GM12878 (cell line): ENCODE measurements around the gene TACC2. TPM values are rescaled to one million over a fixed set of nuclear protein-coding genes. Genes with fewer than 3 reads are reported as not detected.

ENCODE experiments used
- ATAC-seq: fragments of 200-7000 bp; cut with Tn5 transposase; 3 replicates; pipeline ENCODE4 v1.9.1; 2020; ENCODE audit warnings: mild to moderate bottlenecking, moderate library complexity
- BruUV-seq: library from RNA; stranded (reverse); fragments of 400-500 nt; replicated peaks from 2 replicates; lab custom pipeline; 2021; lab: Mats Ljungman, UMichigan
- CTCF ChIA-PET: fragments of 300-600 bp; sonication (Branson Sonifier 250); formaldehyde crosslinking; extraction: SDS; loops from one replicate; lab custom pipeline; 2021; ENCODE audit warnings: inconsistent platforms; lab: Yijun Ruan, JAX
- POLR2A ChIA-PET: fragments of 350-600 bp; formaldehyde crosslinking; extraction: SDS; loops from one replicate; lab custom pipeline; 2021; ENCODE audit warnings: inconsistent platforms; lab: Charles Lee
- RAD21 ChIA-PET: fragments of 300-600 bp; sonication (Branson Sonifier 250); formaldehyde crosslinking; loops from one replicate; lab custom pipeline; 2023; ENCODE audit warnings: antibody characterized with exemption; ENCODE audit not compliant: unreplicated experiment; lab: Charles Lee
- SMC1A ChIA-PET: fragments of 300-600 bp; sonication (Branson Sonifier 250); formaldehyde crosslinking; loops from one replicate; lab custom pipeline; 2023; ENCODE audit not compliant: unreplicated experiment, uncharacterized antibody; lab: Charles Lee
- DNase-seq: peaks from one replicate; pipeline ENCODE4 v3.0.0-alpha.2; 2011; ENCODE audit warnings: low read depth, low spot score
- FAIRE-seq: peaks from 3 replicates; lab custom pipeline; 2011; peaks lifted over from hg19 to GRCh38; lab: Jason Lieb, UNC
- H2AFZ ChIP-seq: 2 replicates; pipeline ENCODE4 v1.6.0; 2011; ENCODE audit warnings: low read depth, low read length, control low read depth; ENCODE audit not compliant: control insufficient read depth
- H3K27ac ChIP-seq: 2 replicates; pipeline ENCODE4 v1.5.1; 2011; ENCODE audit warnings: control low read depth; ENCODE audit not compliant: control insufficient read depth, insufficient read depth
- H3K27me3 ChIP-seq, 2 experiments: replicated peaks in 1 of 2; 2 replicates each; pipeline versions ENCODE4 v1.6.0 to v1.6.1; 2011; ENCODE audit warnings: low read length in 1 of 2; ENCODE audit not compliant: control insufficient read depth in 2 of 2, insufficient read depth in 2 of 2
- H3K36me3 ChIP-seq, 2 experiments: 2 replicates each; pipeline ENCODE4 v1.5.1; 2011; ENCODE audit warnings: low read length in 1 of 2; ENCODE audit not compliant: control insufficient read depth in 2 of 2, insufficient read depth in 2 of 2
- H3K4me1 ChIP-seq: 2 replicates; pipeline ENCODE4 v1.6.1; 2011; ENCODE audit warnings: mild to moderate bottlenecking, low read length, moderate library complexity, mixed read lengths; ENCODE audit not compliant: control insufficient read depth, insufficient read depth
- H3K4me2 ChIP-seq: 2 replicates; pipeline ENCODE4 v1.6.0; 2011; ENCODE audit warnings: control low read depth; ENCODE audit not compliant: control insufficient read depth, insufficient read depth
- H3K4me3 ChIP-seq: fragments of 200-600 bp; sonication (generic); 2 replicates; pipeline ENCODE4 v1.5.1; 2016
- H3K79me2 ChIP-seq: 2 replicates; pipeline ENCODE4 v1.6.0; 2011; ENCODE audit warnings: low read length; ENCODE audit not compliant: control insufficient read depth, insufficient read depth
- H3K9ac ChIP-seq: 2 replicates; pipeline ENCODE4 v1.8.0; 2011; ENCODE audit warnings: low read length, control low read depth, mixed read lengths; ENCODE audit not compliant: control insufficient read depth, insufficient read depth
- H3K9me3 ChIP-seq: replicated peaks from 3 replicates; pipeline ENCODE4 v1.5.1; 2011; ENCODE audit warnings: mild to moderate bottlenecking, low read length; ENCODE audit not compliant: control insufficient read depth, insufficient read depth
- H4K20me1 ChIP-seq: 2 replicates; pipeline ENCODE4 v1.6.0; 2011; ENCODE audit not compliant: control insufficient read depth, insufficient read depth
- BRCA1 ChIP-seq: IDR thresholded peaks from 2 replicates; pipeline ENCODE4 v1.6.1; 2011; ENCODE audit warnings: low read depth, low read length, improper control_type of control experiment
- ESRRA ChIP-seq: IDR thresholded peaks from 2 replicates; pipeline ENCODE4 v1.6.1; 2012; ENCODE audit warnings: mild to moderate bottlenecking, low read length, improper control_type of control experiment
- JUNB ChIP-seq: IDR thresholded peaks from 2 replicates; pipeline ENCODE4 v1.6.1; 2016; ENCODE audit warnings: antibody characterized with exemption, mild to moderate bottlenecking
- NBN ChIP-seq: fragments of 450-650 bp; IDR thresholded peaks from 2 replicates; pipeline ENCODE4 v1.6.1; 2016
- RAD51 ChIP-seq: fragments of 450-650 bp; IDR thresholded peaks from 2 replicates; pipeline ENCODE4 v1.6.1; 2016; ENCODE audit warnings: moderate library complexity, mild to moderate bottlenecking, inconsistent platforms
- whole genome bisulfite sequencing: methylation state at CpG from one replicate; pipeline ENCODE4 v1.1.6; 2016; ENCODE audit warnings: low lambda C conversion rate; ENCODE audit not compliant: insufficient replicate concordance, insufficient coverage; ENCODE audit errors: missing lambda C conversion rate; 5-methylcytosine and 5-hydroxymethylcytosine counted together
- in situ Hi-C: fragments of 300-500 bp; cut with MboI; formaldehyde crosslinking; loops from 9 replicates; pipeline ENCODE4 v1.14.3; 2018; ENCODE audit warnings: mixed read lengths
- intact Hi-C: fragments of 100-400 bp; cut with micrococcal nuclease; formaldehyde crosslinking; loops from one replicate; pipeline ENCODE4 v1.14.2; 2022; ENCODE audit not compliant: unreplicated experiment
- polyA plus RNA-seq, 11 experiments: library from polyadenylated mRNA; depleted of rRNA in 4 of 11; unstranded in 6 of 11; stranded (reverse) in 5 of 11; fragments of >200 nt; fragmentation: Nextera tagmentation in 4 of 11; fragmentation: Illumina TruSeq in 1 of 11; extraction: Ambion mirVana in 4 of 11; extraction: Trizol in 1 of 11; gene quantifications; 1 replicate in 1 of 11; 2 replicates in 10 of 11; pipeline versions ENCODE4 v1.2.1 to v1.2.3, GENCODE V29; 2011 to 2016; ENCODE audit warnings: inconsistent platforms in 2 of 11, missing spikeins in 2 of 11, low read depth in 1 of 11
- total RNA-seq, 4 experiments: library from RNA; depleted of rRNA in 3 of 4; stranded (reverse); fragments of >200 nt in 3 of 4; fragmentation: Illumina TruSeq in 1 of 4; extraction: Trizol in 1 of 4; gene quantifications; 2 replicates each; pipeline versions ENCODE4 v1.2.1 to v1.2.3, GENCODE V29; 2013 to 2021
- TF ChIP-seq, protein P1 (sequence below): IDR thresholded peaks from 2 replicates; pipeline ENCODE4 v1.6.1; 2012; ENCODE audit warnings: low read depth, low read length, improper control_type of control experiment
- TF ChIP-seq, protein P2 (sequence below): IDR thresholded peaks from 2 replicates; pipeline ENCODE4 v1.6.1; 2012; ENCODE audit warnings: low read depth, low read length, improper control_type of control experiment
- TF ChIP-seq, protein P3 (sequence below): fragments of 450-650 bp; IDR thresholded peaks from 2 replicates; pipeline ENCODE4 v1.6.1; 2018; ENCODE audit warnings: mild to moderate bottlenecking, low read depth, moderate library complexity; ENCODE audit not compliant: partially characterized antibody
- TF ChIP-seq, protein P4 (sequence below): fragments of 450-650 bp; IDR thresholded peaks from 2 replicates; pipeline ENCODE4 v1.6.1; 2017; ENCODE audit warnings: mild to moderate bottlenecking, low read depth, inconsistent platforms; ENCODE audit not compliant: poor library complexity, severe bottlenecking
- TF ChIP-seq, protein P5 (sequence below): fragments of 450-650 bp; IDR thresholded peaks from 2 replicates; pipeline ENCODE4 v1.6.1; 2014; ENCODE audit warnings: mild to moderate bottlenecking
- TF ChIP-seq, protein P6 (sequence below): fragments of 450-650 bp; formaldehyde crosslinking; IDR thresholded peaks from 2 replicates; pipeline ENCODE4 v1.4.0; 2020; ENCODE audit warnings: mild to moderate bottlenecking, moderate library complexity

The TACC2 gene
- total and polyA plus RNA-seq, 10 of the 15 experiments (the other 5 are each of a cell fraction or from before 2014, with no cell fraction given): 0.07 to 0.64 (median 0.13) TPM; not detected in 5

DNA sequence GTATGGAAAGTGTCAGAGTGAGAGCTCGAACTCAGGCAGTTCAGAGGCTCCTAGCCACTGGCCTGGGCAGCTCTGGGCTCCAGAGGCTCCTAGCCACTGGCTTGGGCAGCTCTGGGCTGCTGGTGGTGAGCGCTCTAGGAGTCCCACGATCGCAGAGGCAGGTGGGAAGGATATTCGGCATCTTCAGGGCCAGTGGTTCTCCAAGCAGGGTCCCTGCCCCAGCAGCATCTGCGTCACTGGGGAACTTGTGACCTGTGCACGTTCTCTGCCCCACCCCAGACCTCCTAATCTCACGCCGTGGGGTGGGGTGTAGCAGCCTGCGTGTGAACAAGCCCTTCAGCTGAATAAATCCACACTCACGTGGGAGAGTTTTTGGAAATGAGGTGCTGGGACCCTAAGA lies 256.9 kb downstream of the TACC2 start:
- 0 out of 4 replicates have a peak, but pooled peaks cover 0 to 1% of the 10 kb centered on the region in 2 experiments for H3K27me3 ChIP-seq
- in situ Hi-C loops (no loop called here), intact Hi-C loops (no loop called here)
- WGBS: 50% methylated on average over 11 of the region's 11 CpGs
- H3K36me3 ChIP-seq: no peaks in the 10 kb centered on the region
- no TSS peak for BruUV-seq
- POLR2A ChIA-PET: no interaction called here
- no peaks in the 10 kb centered on the region for H3K79me2 ChIP-seq
- no peak overlapping the region for H2AFZ ChIP-seq
- DNase-seq (no peak), FAIRE-seq (no peak), ATAC-seq (no peak)
- no peak overlapping the region for H3K4me2 ChIP-seq
- no peaks in the 10 kb centered on the region for H3K9me3 ChIP-seq
- RAD21 ChIA-PET: no interaction called here
- no peak overlapping the region for H3K9ac ChIP-seq
- no peaks in the 10 kb centered on the region for H4K20me1 ChIP-seq
- no peaks in the 10 kb centered on the region for H3K4me1 ChIP-seq
- H3K27ac ChIP-seq: no peak overlapping the region
- H3K4me3 ChIP-seq: no peak overlapping the region
- SMC1A ChIA-PET: no interaction called here
- CTCF ChIA-PET: no interaction called here
- TF ChIP-seq, protein P1, sequence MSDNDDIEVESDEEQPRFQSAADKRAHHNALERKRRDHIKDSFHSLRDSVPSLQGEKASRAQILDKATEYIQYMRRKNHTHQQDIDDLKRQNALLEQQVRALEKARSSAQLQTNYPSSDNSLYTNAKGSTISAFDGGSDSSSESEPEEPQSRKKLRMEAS: no peak
- TF ChIP-seq BRCA1 (no peak), NBN (no peak), RAD51 (no peak), JUNB (no peak), ESRRA (no peak)
- TF ChIP-seq, protein P2, sequence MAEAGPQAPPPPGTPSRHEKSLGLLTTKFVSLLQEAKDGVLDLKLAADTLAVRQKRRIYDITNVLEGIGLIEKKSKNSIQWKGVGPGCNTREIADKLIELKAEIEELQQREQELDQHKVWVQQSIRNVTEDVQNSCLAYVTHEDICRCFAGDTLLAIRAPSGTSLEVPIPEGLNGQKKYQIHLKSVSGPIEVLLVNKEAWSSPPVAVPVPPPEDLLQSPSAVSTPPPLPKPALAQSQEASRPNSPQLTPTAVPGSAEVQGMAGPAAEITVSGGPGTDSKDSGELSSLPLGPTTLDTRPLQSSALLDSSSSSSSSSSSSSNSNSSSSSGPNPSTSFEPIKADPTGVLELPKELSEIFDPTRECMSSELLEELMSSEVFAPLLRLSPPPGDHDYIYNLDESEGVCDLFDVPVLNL: no peak
- TF ChIP-seq, protein P3, sequence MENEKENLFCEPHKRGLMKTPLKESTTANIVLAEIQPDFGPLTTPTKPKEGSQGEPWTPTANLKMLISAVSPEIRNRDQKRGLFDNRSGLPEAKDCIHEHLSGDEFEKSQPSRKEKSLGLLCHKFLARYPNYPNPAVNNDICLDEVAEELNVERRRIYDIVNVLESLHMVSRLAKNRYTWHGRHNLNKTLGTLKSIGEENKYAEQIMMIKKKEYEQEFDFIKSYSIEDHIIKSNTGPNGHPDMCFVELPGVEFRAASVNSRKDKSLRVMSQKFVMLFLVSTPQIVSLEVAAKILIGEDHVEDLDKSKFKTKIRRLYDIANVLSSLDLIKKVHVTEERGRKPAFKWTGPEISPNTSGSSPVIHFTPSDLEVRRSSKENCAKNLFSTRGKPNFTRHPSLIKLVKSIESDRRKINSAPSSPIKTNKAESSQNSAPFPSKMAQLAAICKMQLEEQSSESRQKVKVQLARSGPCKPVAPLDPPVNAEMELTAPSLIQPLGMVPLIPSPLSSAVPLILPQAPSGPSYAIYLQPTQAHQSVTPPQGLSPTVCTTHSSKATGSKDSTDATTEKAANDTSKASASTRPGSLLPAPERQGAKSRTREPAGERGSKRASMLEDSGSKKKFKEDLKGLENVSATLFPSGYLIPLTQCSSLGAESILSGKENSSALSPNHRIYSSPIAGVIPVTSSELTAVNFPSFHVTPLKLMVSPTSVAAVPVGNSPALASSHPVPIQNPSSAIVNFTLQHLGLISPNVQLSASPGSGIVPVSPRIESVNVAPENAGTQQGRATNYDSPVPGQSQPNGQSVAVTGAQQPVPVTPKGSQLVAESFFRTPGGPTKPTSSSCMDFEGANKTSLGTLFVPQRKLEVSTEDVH: no peak
- TF ChIP-seq, protein P4, sequence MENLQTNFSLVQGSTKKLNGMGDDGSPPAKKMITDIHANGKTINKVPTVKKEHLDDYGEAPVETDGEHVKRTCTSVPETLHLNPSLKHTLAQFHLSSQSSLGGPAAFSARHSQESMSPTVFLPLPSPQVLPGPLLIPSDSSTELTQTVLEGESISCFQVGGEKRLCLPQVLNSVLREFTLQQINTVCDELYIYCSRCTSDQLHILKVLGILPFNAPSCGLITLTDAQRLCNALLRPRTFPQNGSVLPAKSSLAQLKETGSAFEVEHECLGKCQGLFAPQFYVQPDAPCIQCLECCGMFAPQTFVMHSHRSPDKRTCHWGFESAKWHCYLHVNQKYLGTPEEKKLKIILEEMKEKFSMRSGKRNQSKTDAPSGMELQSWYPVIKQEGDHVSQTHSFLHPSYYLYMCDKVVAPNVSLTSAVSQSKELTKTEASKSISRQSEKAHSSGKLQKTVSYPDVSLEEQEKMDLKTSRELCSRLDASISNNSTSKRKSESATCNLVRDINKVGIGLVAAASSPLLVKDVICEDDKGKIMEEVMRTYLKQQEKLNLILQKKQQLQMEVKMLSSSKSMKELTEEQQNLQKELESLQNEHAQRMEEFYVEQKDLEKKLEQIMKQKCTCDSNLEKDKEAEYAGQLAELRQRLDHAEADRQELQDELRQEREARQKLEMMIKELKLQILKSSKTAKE: no peak
- TF ChIP-seq, protein P5, sequence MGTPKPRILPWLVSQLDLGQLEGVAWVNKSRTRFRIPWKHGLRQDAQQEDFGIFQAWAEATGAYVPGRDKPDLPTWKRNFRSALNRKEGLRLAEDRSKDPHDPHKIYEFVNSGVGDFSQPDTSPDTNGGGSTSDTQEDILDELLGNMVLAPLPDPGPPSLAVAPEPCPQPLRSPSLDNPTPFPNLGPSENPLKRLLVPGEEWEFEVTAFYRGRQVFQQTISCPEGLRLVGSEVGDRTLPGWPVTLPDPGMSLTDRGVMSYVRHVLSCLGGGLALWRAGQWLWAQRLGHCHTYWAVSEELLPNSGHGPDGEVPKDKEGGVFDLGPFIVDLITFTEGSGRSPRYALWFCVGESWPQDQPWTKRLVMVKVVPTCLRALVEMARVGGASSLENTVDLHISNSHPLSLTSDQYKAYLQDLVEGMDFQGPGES: no peak
- TF ChIP-seq, protein P6, sequence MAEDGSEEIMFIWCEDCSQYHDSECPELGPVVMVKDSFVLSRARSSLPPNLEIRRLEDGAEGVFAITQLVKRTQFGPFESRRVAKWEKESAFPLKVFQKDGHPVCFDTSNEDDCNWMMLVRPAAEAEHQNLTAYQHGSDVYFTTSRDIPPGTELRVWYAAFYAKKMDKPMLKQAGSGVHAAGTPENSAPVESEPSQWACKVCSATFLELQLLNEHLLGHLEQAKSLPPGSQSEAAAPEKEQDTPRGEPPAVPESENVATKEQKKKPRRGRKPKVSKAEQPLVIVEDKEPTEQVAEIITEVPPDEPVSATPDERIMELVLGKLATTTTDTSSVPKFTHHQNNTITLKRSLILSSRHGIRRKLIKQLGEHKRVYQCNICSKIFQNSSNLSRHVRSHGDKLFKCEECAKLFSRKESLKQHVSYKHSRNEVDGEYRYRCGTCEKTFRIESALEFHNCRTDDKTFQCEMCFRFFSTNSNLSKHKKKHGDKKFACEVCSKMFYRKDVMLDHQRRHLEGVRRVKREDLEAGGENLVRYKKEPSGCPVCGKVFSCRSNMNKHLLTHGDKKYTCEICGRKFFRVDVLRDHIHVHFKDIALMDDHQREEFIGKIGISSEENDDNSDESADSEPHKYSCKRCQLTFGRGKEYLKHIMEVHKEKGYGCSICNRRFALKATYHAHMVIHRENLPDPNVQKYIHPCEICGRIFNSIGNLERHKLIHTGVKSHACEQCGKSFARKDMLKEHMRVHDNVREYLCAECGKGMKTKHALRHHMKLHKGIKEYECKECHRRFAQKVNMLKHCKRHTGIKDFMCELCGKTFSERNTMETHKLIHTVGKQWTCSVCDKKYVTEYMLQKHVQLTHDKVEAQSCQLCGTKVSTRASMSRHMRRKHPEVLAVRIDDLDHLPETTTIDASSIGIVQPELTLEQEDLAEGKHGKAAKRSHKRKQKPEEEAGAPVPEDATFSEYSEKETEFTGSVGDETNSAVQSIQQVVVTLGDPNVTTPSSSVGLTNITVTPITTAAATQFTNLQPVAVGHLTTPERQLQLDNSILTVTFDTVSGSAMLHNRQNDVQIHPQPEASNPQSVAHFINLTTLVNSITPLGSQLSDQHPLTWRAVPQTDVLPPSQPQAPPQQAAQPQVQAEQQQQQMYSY (CRISPR knock-in tag): no peak
